HEK293 (cell line): ENCODE data around the gene ATP5ME.

Source experiments
- BCL11A ChIP-seq: fragments of 450-650 bp; formaldehyde crosslinking; IDR thresholded peaks from 2 replicates; pipeline ENCODE4 v1.5.1; 2016; ENCODE audit warnings: low read depth, missing biosample characterization, missing genetic modification characterization
- EGR2 ChIP-seq: fragments of 450-650 bp; formaldehyde crosslinking; IDR thresholded peaks from 2 replicates; pipeline ENCODE4 v1.5.1; 2016; ENCODE audit warnings: low read depth, missing biosample characterization, missing genetic modification characterization
- GFI1B ChIP-seq: fragments of 450-650 bp; formaldehyde crosslinking; IDR thresholded peaks from 2 replicates; pipeline ENCODE4 v1.5.1; 2016; ENCODE audit warnings: missing biosample characterization, missing genetic modification characterization
- HOXD13 ChIP-seq: sonication (generic); formaldehyde crosslinking; IDR thresholded peaks from 2 replicates; pipeline ENCODE4 v1.8.0; 2022; ENCODE audit warnings: missing genetic modification reagents, borderline replicate concordance
- KLF7 ChIP-seq: fragments of 450-650 bp; formaldehyde crosslinking; IDR thresholded peaks from 2 replicates; pipeline ENCODE4 v1.5.1; 2016; ENCODE audit warnings: missing biosample characterization, missing genetic modification characterization, borderline replicate concordance
- MYNN ChIP-seq: fragments of 450-650 bp; formaldehyde crosslinking; IDR thresholded peaks from 2 replicates; pipeline ENCODE4 v1.5.1; 2016; ENCODE audit warnings: missing biosample characterization, missing genetic modification characterization, borderline replicate concordance
- MZF1 ChIP-seq: fragments of 450-650 bp; formaldehyde crosslinking; IDR thresholded peaks from 2 replicates; pipeline ENCODE4 v1.5.1; 2017; ENCODE audit warnings: missing biosample characterization, missing genetic modification characterization, borderline replicate concordance
- PBX3 ChIP-seq: sonication (generic); formaldehyde crosslinking; IDR thresholded peaks from 2 replicates; pipeline ENCODE4 v1.8.1; 2022; ENCODE audit warnings: mild to moderate bottlenecking, moderate library complexity, missing genetic modification reagents
- SALL2 ChIP-seq: fragments of 450-650 bp; formaldehyde crosslinking; IDR thresholded peaks from 2 replicates; pipeline ENCODE4 v1.5.0; 2017; ENCODE audit warnings: missing biosample characterization, mild to moderate bottlenecking, missing genetic modification characterization, borderline replicate concordance
- ZFHX2 ChIP-seq: fragments of 450-650 bp; formaldehyde crosslinking; conservative IDR thresholded peaks from 2 replicates; pipeline ENCODE4 v1.5.1; 2016; ENCODE audit warnings: missing biosample characterization, missing genetic modification characterization
- ZNF112 ChIP-seq: fragments of 450-650 bp; formaldehyde crosslinking; IDR thresholded peaks from 2 replicates; pipeline ENCODE4 v1.5.0; 2017; ENCODE audit warnings: missing biosample characterization, missing genetic modification characterization
- ZNF140 ChIP-seq: fragments of 450-650 bp; formaldehyde crosslinking; IDR thresholded peaks from 2 replicates; pipeline ENCODE4 v1.5.1; 2016; ENCODE audit warnings: missing biosample characterization, missing genetic modification characterization
- ZNF157 ChIP-seq: fragments of 450-650 bp; formaldehyde crosslinking; IDR thresholded peaks from 2 replicates; pipeline ENCODE4 v1.5.1; 2016; ENCODE audit warnings: missing biosample characterization, missing genetic modification characterization
- ZNF174 ChIP-seq: fragments of 450-650 bp; formaldehyde crosslinking; IDR thresholded peaks from 2 replicates; pipeline ENCODE4 v1.5.0; 2017; ENCODE audit warnings: missing biosample characterization, mild to moderate bottlenecking, missing genetic modification characterization
- ZNF324 ChIP-seq: fragments of 450-650 bp; formaldehyde crosslinking; IDR thresholded peaks from 2 replicates; pipeline ENCODE4 v1.5.1; 2016; ENCODE audit warnings: missing biosample characterization, missing genetic modification characterization
- ZNF341 ChIP-seq: fragments of 450-650 bp; formaldehyde crosslinking; IDR thresholded peaks from 2 replicates; pipeline ENCODE4; 2016; ENCODE audit warnings: low read depth, missing biosample characterization, missing genetic modification characterization
- ZNF391 ChIP-seq: fragments of 450-650 bp; formaldehyde crosslinking; IDR thresholded peaks from 2 replicates; pipeline ENCODE4 v1.5.1; 2016; ENCODE audit warnings: low read depth, missing biosample characterization, missing genetic modification characterization, borderline replicate concordance
- ZNF394 ChIP-seq: fragments of 450-650 bp; formaldehyde crosslinking; IDR thresholded peaks from 2 replicates; pipeline ENCODE4 v1.5.1; 2016; ENCODE audit warnings: missing biosample characterization, missing genetic modification characterization, mild to moderate bottlenecking, moderate library complexity, borderline replicate concordance
- ZNF473 ChIP-seq: fragments of 450-650 bp; formaldehyde crosslinking; IDR thresholded peaks from 2 replicates; pipeline ENCODE4 v1.5.1; 2017; ENCODE audit warnings: missing biosample characterization, missing genetic modification characterization
- ZNF514 ChIP-seq: fragments of 450-650 bp; formaldehyde crosslinking; IDR thresholded peaks from 2 replicates; pipeline ENCODE4 v1.5.1; 2016; ENCODE audit warnings: missing biosample characterization, missing genetic modification characterization
- ZNF518A ChIP-seq: fragments of 450-650 bp; formaldehyde crosslinking; conservative IDR thresholded peaks from 2 replicates; pipeline ENCODE4 v1.5.1; 2016; ENCODE audit warnings: low read depth, missing biosample characterization, missing genetic modification characterization
- ZNF561 ChIP-seq: fragments of 450-650 bp; IDR thresholded peaks from 2 replicates; pipeline ENCODE4 v1.5.1; 2018; ENCODE audit warnings: missing biosample characterization, missing genetic modification characterization, borderline replicate concordance
- ZNF610 ChIP-seq: fragments of 450-650 bp; formaldehyde crosslinking; IDR thresholded peaks from 2 replicates; pipeline ENCODE4 v1.5.1; 2016; ENCODE audit warnings: missing biosample characterization, missing genetic modification characterization, borderline replicate concordance
- ZNF621 ChIP-seq: fragments of 450-650 bp; formaldehyde crosslinking; IDR thresholded peaks from 2 replicates; pipeline ENCODE4 v1.5.1; 2017; ENCODE audit warnings: missing biosample characterization, missing genetic modification characterization
- ZNF654 ChIP-seq: fragments of 450-650 bp; formaldehyde crosslinking; IDR thresholded peaks from 2 replicates; pipeline ENCODE4 v1.5.1; 2016; ENCODE audit warnings: low read depth, missing biosample characterization, missing genetic modification characterization
- ZNF701 ChIP-seq: fragments of 450-650 bp; formaldehyde crosslinking; IDR thresholded peaks from 2 replicates; pipeline ENCODE4 v1.5.1; 2016; ENCODE audit warnings: missing biosample characterization, missing genetic modification characterization
- ZNF768 ChIP-seq: fragments of 450-650 bp; formaldehyde crosslinking; IDR thresholded peaks from 2 replicates; pipeline ENCODE4 v1.5.1; 2018; ENCODE audit warnings: missing biosample characterization, mild to moderate bottlenecking, missing genetic modification characterization
- ZNF843 ChIP-seq: fragments of 450-650 bp; formaldehyde crosslinking; IDR thresholded peaks from 2 replicates; pipeline ENCODE4 v1.5.1; 2016; ENCODE audit warnings: missing biosample characterization, missing genetic modification characterization
- ZSCAN4 ChIP-seq: fragments of 450-650 bp; formaldehyde crosslinking; IDR thresholded peaks from 2 replicates; pipeline ENCODE4 v1.5.1; 2017; ENCODE audit warnings: missing biosample characterization, missing genetic modification characterization
- TF ChIP-seq, protein P1 (sequence below): fragments of 450-650 bp; formaldehyde crosslinking; IDR thresholded peaks from 2 replicates; pipeline ENCODE4 v1.5.1; 2017; ENCODE audit warnings: missing biosample characterization, missing genetic modification characterization
- TF ChIP-seq, protein P2 (sequence below): fragments of 450-650 bp; formaldehyde crosslinking; IDR thresholded peaks from 2 replicates; pipeline ENCODE4; 2016; ENCODE audit warnings: missing biosample characterization, missing genetic modification characterization

Gene ATP5ME

GRCh38 chr4:705278-706082, 31.4 kb upstream of the ATP5ME start, which contains the start of gene PCGF3 (continued):
- TF ChIP-seq KLF7 (tag by site-specific recombination) (peak; percentile 20; the same call in 1 of the 2 replicates), ZNF341 (no peak), HOXD13 (no peak), MZF1 (no peak), ZSCAN4 (tag by site-specific recombination) (no peak), ZNF610 (no peak), ZNF112 (tag by site-specific recombination) (no peak), ZNF514 (no peak), GFI1B (tag by site-specific recombination) (no peak), ZNF140 (no peak), ZNF518A (tag by site-specific recombination) (no peak), EGR2 (tag by site-specific recombination) (no peak), PBX3 (CRISPR knock-in tag) (no peak), ZFHX2 (tag by site-specific recombination) (no peak), ZNF561 (tag by site-specific recombination) (no peak), ZNF174 (tag by site-specific recombination) (no peak), ZNF157 (tag by site-specific recombination) (no peak), ZNF701 (tag by site-specific recombination) (no peak), ZNF391 (tag by site-specific recombination) (no peak), ZNF473 (tag by site-specific recombination) (no peak), ZNF394 (tag by site-specific recombination) (no peak), ZNF621 (tag by site-specific recombination) (no peak), SALL2 (no peak), ZNF768 (no peak), MYNN (tag by site-specific recombination) (no peak), ZNF654 (tag by site-specific recombination) (no peak), BCL11A (tag by site-specific recombination) (peak; percentile 98), ZNF324 (tag by site-specific recombination) (no peak), ZNF843 (tag by site-specific recombination) (no peak)
- TF ChIP-seq, protein P1, sequence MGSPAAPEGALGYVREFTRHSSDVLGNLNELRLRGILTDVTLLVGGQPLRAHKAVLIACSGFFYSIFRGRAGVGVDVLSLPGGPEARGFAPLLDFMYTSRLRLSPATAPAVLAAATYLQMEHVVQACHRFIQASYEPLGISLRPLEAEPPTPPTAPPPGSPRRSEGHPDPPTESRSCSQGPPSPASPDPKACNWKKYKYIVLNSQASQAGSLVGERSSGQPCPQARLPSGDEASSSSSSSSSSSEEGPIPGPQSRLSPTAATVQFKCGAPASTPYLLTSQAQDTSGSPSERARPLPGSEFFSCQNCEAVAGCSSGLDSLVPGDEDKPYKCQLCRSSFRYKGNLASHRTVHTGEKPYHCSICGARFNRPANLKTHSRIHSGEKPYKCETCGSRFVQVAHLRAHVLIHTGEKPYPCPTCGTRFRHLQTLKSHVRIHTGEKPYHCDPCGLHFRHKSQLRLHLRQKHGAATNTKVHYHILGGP: no peak
- TF ChIP-seq, protein P2, sequence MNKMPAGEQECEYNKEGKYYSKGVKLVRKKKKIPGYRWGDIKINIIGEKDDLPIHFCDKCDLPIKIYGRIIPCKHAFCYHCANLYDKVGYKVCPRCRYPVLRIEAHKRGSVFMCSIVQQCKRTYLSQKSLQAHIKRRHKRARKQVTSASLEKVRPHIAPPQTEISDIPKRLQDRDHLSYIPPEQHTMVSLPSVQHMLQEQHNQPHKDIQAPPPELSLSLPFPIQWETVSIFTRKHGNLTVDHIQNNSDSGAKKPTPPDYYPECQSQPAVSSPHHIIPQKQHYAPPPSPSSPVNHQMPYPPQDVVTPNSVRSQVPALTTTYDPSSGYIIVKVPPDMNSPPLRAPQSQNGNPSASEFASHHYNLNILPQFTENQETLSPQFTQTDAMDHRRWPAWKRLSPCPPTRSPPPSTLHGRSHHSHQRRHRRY: no peak
